LNCAP (cell line): ENCODE measurements around the gene NYNRIN.

ENCODE experiments used
- CTCF ChIP-seq: fragments of 450-650 bp; IDR thresholded peaks from 2 replicates; pipeline ENCODE4 v1.5.1; 2017; ENCODE audit warnings: mild to moderate bottlenecking

NYNRIN gene

GRCh38 chr14:24441904-24442239 is 43.1 kb downstream of the NYNRIN start:
- TF ChIP-seq CTCF: no peak

GRCh38 chr14:24442240-24443052 is 43.6 kb downstream of the NYNRIN start, which contains the start of gene SDR39U1:
TSS of gene SDR39U1 (minus strand) at chr14:24442776. CDS start at chr14:24442769, 7 bp downstream.
- no peak for TF ChIP-seq CTCF

GRCh38 chr14:24443053-24443665 is 44.4 kb downstream of the NYNRIN start:
- no peak for TF ChIP-seq CTCF

- no peak for TF ChIP-seq CTCF
These were observed 58.2 kb downstream of the NYNRIN start for GRCh38 chr14:24456980-24457379.

- no peak for TF ChIP-seq CTCF
These were observed 59.9 kb downstream of the NYNRIN start for GRCh38 chr14:24458736-24459135.

DNA sequence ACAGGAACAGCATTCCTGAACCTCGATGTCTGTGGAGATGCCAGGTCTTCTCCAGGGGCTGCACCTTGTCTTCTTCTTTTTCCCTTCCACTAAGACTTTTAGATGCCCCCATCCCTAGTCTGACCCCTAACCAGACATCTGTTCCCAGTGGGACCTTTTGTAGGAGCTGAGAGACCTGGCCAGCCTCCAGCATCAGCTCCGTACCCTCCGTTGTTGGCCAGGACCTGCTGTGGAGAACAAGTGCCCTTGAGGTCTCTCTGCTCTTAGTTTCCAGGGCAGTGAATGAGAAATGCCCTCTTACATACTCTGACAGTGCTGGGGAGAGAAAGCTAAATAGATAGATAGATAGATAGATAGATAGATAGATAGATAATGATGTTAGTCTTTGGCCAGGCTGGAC is 60.5 kb downstream of the NYNRIN start:
- no peak for TF ChIP-seq CTCF

- no peak for TF ChIP-seq CTCF
These were observed 62.5 kb downstream of the NYNRIN start for GRCh38 chr14:24461336-24461735.
